Astrocyte of the hippocampus (primary cell): ENCODE data around the gene ZNF708.
"Not testable (repeated sequence)": the region's sequence is repeated elsewhere in the genome, so short reads cannot be mapped to it uniquely, and the experiment has no call there.

Experiments used
- DNase-seq: peaks from one replicate; pipeline ENCODE4 v3.0.0; 2011; ENCODE audit warnings: low read depth, low spot score

ZNF708 gene

GRCh38 chr19:21260164-21260847, 68.9 kb downstream of the ZNF708 start:
- no peak for DNase-seq

- DNase-seq, result not testable (repeated sequence)
Observed at GRCh38 chr19:21259421-21260124, 69.6 kb downstream of the ZNF708 start.

DNA sequence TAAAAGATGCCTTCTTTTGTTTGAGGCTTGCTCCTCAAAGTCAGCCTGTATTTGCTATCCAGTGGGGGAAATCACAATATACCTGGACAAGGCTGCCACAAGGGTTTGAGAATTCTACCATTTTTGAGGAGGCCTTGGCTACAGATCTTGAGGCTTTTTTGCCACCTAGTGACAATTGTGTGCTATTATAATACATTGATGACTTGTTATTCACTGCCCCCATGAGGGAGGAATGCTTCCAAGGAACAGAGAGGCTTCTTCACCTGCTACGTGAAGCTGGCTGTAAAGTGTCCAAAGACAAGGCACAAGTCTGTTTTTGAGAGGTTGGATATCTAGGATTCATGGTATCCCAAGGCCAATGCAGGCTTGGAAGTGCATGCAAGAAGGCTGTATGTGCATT, 72.5 kb downstream of the ZNF708 start:
- DNase-seq, result peak; percentile 5
